GM12873 (cell line): Measurements from ENCODE around the gene MEI1.

Experiments
- TF ChIP-seq, protein P1 (sequence below): IDR thresholded peaks from 2 replicates; pipeline ENCODE4 v1.5.1; 2012; ENCODE audit warnings: low read depth, mild to moderate bottlenecking, moderate library complexity, low read length, control low read depth; ENCODE audit not compliant: insufficient read depth; ENCODE audit errors: missing control alignments

The MEI1 gene

DNA sequence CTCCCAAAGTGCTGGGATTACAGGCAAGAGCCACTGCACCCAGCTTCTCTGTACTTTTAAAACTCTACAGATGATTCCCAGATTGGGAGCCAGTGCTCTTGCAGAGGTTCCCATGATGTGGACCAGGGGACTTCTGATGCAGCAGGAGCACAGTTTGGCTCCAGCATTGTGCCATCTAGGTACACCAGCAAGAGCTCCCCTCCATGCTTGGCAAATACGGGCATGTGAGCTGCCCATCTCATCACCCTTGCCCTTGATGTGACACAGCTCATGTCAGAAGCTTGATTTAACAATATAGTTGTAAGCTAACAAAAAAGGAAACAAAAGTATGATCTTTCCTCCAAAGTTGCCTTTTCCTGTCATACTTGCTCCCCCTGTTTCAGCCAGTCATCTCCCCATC is 39.4 kb upstream of the MEI1 start:
- TF ChIP-seq, protein P1, sequence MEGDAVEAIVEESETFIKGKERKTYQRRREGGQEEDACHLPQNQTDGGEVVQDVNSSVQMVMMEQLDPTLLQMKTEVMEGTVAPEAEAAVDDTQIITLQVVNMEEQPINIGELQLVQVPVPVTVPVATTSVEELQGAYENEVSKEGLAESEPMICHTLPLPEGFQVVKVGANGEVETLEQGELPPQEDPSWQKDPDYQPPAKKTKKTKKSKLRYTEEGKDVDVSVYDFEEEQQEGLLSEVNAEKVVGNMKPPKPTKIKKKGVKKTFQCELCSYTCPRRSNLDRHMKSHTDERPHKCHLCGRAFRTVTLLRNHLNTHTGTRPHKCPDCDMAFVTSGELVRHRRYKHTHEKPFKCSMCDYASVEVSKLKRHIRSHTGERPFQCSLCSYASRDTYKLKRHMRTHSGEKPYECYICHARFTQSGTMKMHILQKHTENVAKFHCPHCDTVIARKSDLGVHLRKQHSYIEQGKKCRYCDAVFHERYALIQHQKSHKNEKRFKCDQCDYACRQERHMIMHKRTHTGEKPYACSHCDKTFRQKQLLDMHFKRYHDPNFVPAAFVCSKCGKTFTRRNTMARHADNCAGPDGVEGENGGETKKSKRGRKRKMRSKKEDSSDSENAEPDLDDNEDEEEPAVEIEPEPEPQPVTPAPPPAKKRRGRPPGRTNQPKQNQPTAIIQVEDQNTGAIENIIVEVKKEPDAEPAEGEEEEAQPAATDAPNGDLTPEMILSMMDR, result no peak

DNA sequence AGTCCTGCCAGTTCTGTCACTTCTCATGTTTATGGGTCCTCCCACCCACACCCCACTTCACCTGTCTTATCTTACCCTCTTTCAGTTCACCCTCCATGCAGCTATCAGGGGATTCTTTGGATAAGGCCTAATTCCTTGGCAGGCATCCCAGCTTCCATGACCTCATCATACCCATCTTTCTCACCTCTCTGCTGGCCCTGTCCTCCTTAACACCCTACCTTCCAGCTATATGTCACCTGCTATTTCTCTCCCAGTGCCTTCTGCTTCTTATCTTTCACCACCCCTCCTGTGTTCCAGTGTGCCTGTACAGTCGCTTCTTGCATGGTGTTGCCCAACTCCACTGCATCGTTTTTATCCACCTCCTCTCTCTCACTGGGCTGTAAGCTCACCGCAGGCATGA is 38.9 kb upstream of the MEI1 start:
- TF ChIP-seq, protein P1, result no peak

DNA sequence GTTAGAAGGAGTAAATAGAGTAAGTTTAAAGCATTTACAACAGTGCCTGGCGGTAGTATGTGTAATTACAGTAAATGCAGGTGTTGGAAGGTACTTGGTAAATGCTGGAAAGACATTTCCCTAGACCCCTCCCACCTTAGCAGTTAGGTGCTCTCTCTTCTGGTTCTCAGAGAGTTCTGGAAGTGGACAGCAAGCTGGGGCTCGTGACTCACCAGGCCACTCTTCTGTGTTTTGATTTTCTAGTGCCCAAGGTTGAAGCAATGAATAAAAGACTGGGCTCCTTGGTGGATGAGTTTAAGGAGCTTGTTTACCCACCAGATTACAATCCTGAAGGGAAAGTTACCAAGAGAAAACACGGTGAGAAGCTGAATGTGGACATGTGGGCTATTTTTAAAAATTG is 38.2 kb upstream of the MEI1 start:
- TF ChIP-seq, protein P1, result no peak

GRCh38 chr22:41661713-41662112 is 37.6 kb upstream of the MEI1 start:
- TF ChIP-seq, protein P1, result no peak

- TF ChIP-seq, protein P1, result no peak
Measured at GRCh38 chr22:41664490-41664889, 34.8 kb upstream of the MEI1 start.

DNA sequence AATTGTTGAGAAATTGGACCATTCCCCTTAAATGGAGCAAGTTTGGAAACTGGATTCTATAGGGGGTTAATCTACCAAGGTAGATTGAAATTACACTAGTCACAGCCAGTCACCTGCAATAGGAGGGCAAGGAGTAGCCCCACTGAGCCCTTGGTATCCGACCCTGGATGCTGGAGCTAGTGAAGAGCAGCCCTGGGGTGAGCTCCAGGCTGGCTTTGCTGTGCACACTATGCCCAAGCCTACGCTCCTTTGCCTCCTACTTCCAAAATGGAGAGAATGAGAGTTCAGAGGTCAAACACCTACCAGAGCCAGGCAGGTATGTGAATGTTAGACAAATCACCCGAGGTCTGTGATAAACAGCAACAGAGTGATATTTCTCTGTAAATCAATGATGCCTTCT is 34.4 kb upstream of the MEI1 start:
- TF ChIP-seq, protein P1, result no peak

- TF ChIP-seq, protein P1, result no peak
Measured at GRCh38 chr22:41668971-41669911, 30.1 kb upstream of the MEI1 start.
